Heart right ventricle (tissue), 16 donors: ENCODE data around the gene SHISAL1. TPM values are rescaled to one million over a fixed set of nuclear protein-coding genes. Genes with fewer than 3 reads are reported as not detected.

ENCODE experiments used
- ATAC-seq, 8 donors: fragments of 200-7000 bp; cut with Tn5 transposase; one replicate each; pipeline ENCODE4 v1.9.1; 2020; ENCODE audit warnings: mild to moderate bottlenecking in 8 of 8, moderate library complexity in 8 of 8, moderate number of reproducible peaks in 1 of 8
- DNase-seq, 2 donors: peaks; one replicate each; pipeline ENCODE4 v3.0.0-alpha.2; 2020
- H3K27ac ChIP-seq, 10 donors: fragments of 200-600 bp; sonication (generic) in 2 of 10; one replicate each; pipeline versions ENCODE4 v1.5.0 to v1.8.0; 2020 to 2022; ENCODE audit warnings: mild to moderate bottlenecking in 3 of 10
- H3K27me3 ChIP-seq, 7 donors: fragments of 200-600 bp; one replicate each; pipeline ENCODE4 v1.8.0; 2021 to 2022; ENCODE audit warnings: mild to moderate bottlenecking in 2 of 7
- H3K36me3 ChIP-seq, 9 donors: fragments of 200-600 bp; sonication (generic) in 1 of 9; one replicate each; pipeline versions ENCODE4 v1.5.0 to v1.8.0; 2020 to 2022; ENCODE audit warnings: mild to moderate bottlenecking in 2 of 9
- H3K4me1 ChIP-seq, 9 donors: fragments of 200-600 bp; sonication (generic) in 1 of 9; one replicate each; pipeline versions ENCODE4 v1.5.0 to v1.8.0; 2020 to 2022; ENCODE audit warnings: mild to moderate bottlenecking in 4 of 9
- H3K4me3 ChIP-seq, 10 donors: fragments of 200-600 bp; sonication (generic) in 2 of 10; one replicate each; pipeline versions ENCODE4 v1.5.0 to v1.8.0; 2020 to 2022; ENCODE audit warnings: mild to moderate bottlenecking in 7 of 10, moderate library complexity in 2 of 10
- H3K9me3 ChIP-seq, 11 donors: fragments of 200-600 bp in 10 of 11; sonication (generic) in 2 of 11; one replicate each; pipeline versions ENCODE4 v1.5.0 to v1.8.0; 2013 to 2022; ENCODE audit warnings: mild to moderate bottlenecking in 2 of 11, control low read depth in 1 of 11, moderate library complexity in 1 of 11
- CTCF ChIP-seq, 9 donors: fragments of 200-600 bp; sonication (generic) in 2 of 9; IDR thresholded peaks; one replicate each; pipeline versions ENCODE4 v1.5.0 to v1.8.0; 2021 to 2022; ENCODE audit warnings: antibody characterized with exemption in 9 of 9, mild to moderate bottlenecking in 5 of 9, moderate library complexity in 1 of 9
- WGBS, 2 donors: extraction: QIAGEN DNeasy Blood & Tissue Kit; methylation state at CpG; one replicate each; pipeline ENCODE4 v1.1.7; 2013; ENCODE audit warnings: inconsistent platforms in 1 of 2; 5-methylcytosine and 5-hydroxymethylcytosine counted together
- intact Hi-C, 10 donors: fragments of 100-400 bp; cut with DNase I; formaldehyde crosslinking; loops; one replicate each; pipeline versions ENCODE4 v1.11.1 to v1.14.2; 2022
- polyA plus RNA-seq, 2 donors: library from polyadenylated mRNA; stranded (reverse); fragments of 200-250 nt; gene quantifications; one replicate each; pipeline ENCODE4 v1.2.3, GENCODE V29; 2013
- total RNA-seq, 10 donors: library from RNA; stranded (reverse); fragmentation: NEBNext Ultra II Directional in 3 of 10; extraction: Animal tissue kit (Norgen Biotek cat#: 25700) in 3 of 10; gene quantifications; one replicate each; pipeline versions ENCODE4 v1.2.1 to v1.2.4, GENCODE V29; 2021 to 2023
- donor health status: Arrhythmogenic right ventricular cardiomyopathy.
- donor health status: ischemic (EF 13 %, LVEDD 7.1; RV severe dilation, severe dysfunction).
- donor health status: healthy with polysubstance abuse.
- donor health status: DM: no; HTN: yes; CAD: no.
- donor health status: DM: no; HTN: no; CAD: no.
- donor health status: ischemic (EF 25% LVEDD 6.9; RV normal size, moderate dysfunction).
- donor health status: ischemic (EF 25% LVEDD 5.7; RV mildly dilated, moderate dysfunction).
- donor health status: healthy.
- donor health status: DM: yes; HTN: yes; CAD: no.
- donor health status: Ischemic cardiomyopathy.
- donor health status: ischemic (EF 35%, LVEDD 5.7; RV mildly dilated, moderate dysfunction).
- donor health status: nonischemic (EF 11% LVEDD 7.7; RV severe dilation, severe dysfunction).
- donor health status: DM: yes; HTN: yes; CAD: no.
- donor health status: PGD.
- donor health status: ischemic (EF 29% LVEDD 5.4; RV normal size, mild dysfunction).
- donor health status: nonischemic (EF 23%, LVEDD 6.1; RV moderate dilation, normal function).

The SHISAL1 gene
- total and polyA plus RNA-seq, 12 donors: 0.15 to 1.7 (median 0.63) TPM

- TF ChIP-seq CTCF (IDR thresholded peaks at IDR 0.05): no peak
- H3K36me3 ChIP-seq: no peaks in the 10 kb centered on the region
- no peak for ATAC-seq
- H3K4me3 ChIP-seq: no peak overlapping the region
- peaks cover 11 to 52% (median 38%) of the 10 kb centered on the region in 9 donors for H3K4me1 ChIP-seq
- peak overlapping the region in 3 of 10 donors; percentile 66 to 75 (median 67) for H3K27ac ChIP-seq
- 88 to 96% methylated on average over 13 of the region's 13 CpGs for WGBS, 2 donors
- DNase-seq: peak in 1 of 2 donors; percentile 3
- peaks cover 0 to 7% (median 0%) of the 10 kb centered on the region in 7 donors for H3K27me3 ChIP-seq
- intact Hi-C loops: loop anchor here in 2 of 10 donors (5.0 to 10.0 kb wide), 2 partner anchors 133 to 135 kb away; partner anchors contain the start of gene RTL6 (in 1 of the 2)
- no peaks in the 10 kb centered on the region for H3K9me3 ChIP-seq
Measured at GRCh38 chr22:44359496-44360110, 46.9 kb upstream of the SHISAL1 start.

GRCh38 chr22:44358709-44359440, 46.1 kb upstream of the SHISAL1 start:
- intact Hi-C loops: no loop called here
- Histone ChIP-seq H3K4me3 (no peak overlapping the region), H3K4me1 (peaks cover 8 to 44% (median 31%) of the 10 kb centered on the region in 9 donors), H3K36me3 (no peaks in the 10 kb centered on the region), H3K9me3 (no peaks in the 10 kb centered on the region), H3K27ac (peak overlapping the region in 1 of 10 donors; percentile 32), H3K27me3 (peaks cover 0 to 7% (median 0%) of the 10 kb centered on the region in 7 donors)
- DNase-seq (peak in 1 of 2 donors; percentile 7), ATAC-seq (no peak)
- 84 to 89% methylated on average over 17 of the region's 17 CpGs for WGBS, 2 donors
- no peak for TF ChIP-seq CTCF (IDR thresholded peaks at IDR 0.05)

- intact Hi-C loops: no loop called here
- peak in 1 of 2 donors; percentile 39 for DNase-seq
- ATAC-seq: peak in 5 of 8 donors; percentile 17 to 45 (median 21)
- Histone ChIP-seq H3K27me3 (peaks cover 0 to 13% (median 1%) of the 10 kb centered on the region in 7 donors), H3K27ac (peak overlapping the region in 3 of 10 donors; percentile 15 to 38 (median 30)), H3K4me3 (no peak overlapping the region), H3K9me3 (no peaks in the 10 kb centered on the region), H3K36me3 (no peaks in the 10 kb centered on the region), H3K4me1 (peaks cover 0 to 38% (median 24%) of the 10 kb centered on the region in 9 donors)
- 24 to 35% methylated on average over 19 of the region's 19 CpGs for WGBS, 2 donors
- TF ChIP-seq CTCF (IDR thresholded peaks at IDR 0.05): no peak
Measured at GRCh38 chr22:44357966-44358465, 45.3 kb upstream of the SHISAL1 start.

- Histone ChIP-seq H3K27ac (peak overlapping the region in 1 of 10 donors; percentile 38), H3K9me3 (no peaks in the 10 kb centered on the region), H3K27me3 (peaks cover 0 to 19% (median 5%) of the 10 kb centered on the region in 7 donors), H3K4me1 (peaks cover 0 to 33% (median 19%) of the 10 kb centered on the region in 9 donors), H3K36me3 (no peaks in the 10 kb centered on the region), H3K4me3 (no peak overlapping the region)
- ATAC-seq (no peak), DNase-seq (no peak)
- intact Hi-C loops: no loop called here
- no peak for TF ChIP-seq CTCF (IDR thresholded peaks at IDR 0.05)
- WGBS, 2 donors: 65 to 69% methylated on average over 10 of the region's 10 CpGs
Measured at GRCh38 chr22:44357296-44357965, 44.7 kb upstream of the SHISAL1 start.
